ENCODE measurements around the gene DNM3.

Gene DNM3

GRCh38 chr1:172107316-172107975, 266.1 kb downstream of the DNM3 start:
- H3K9ac ChIP-seq: no peak overlapping the region
- no peak for TF ChIP-seq Cebpa-rat (IDR thresholded peaks at IDR 0.05)
- H3K27ac ChIP-seq: no peak overlapping the region
- H3K4me1 ChIP-seq: no peaks in the 10 kb centered on the region
- H3K36me3 ChIP-seq: no peaks in the 10 kb centered on the region
- H3K4me3 ChIP-seq: no peak overlapping the region
- H3K27me3 ChIP-seq: no peaks in the 10 kb centered on the region
- H4K20me1 ChIP-seq: no peaks in the 10 kb centered on the region
- no peak overlapping the region for H3K4me2 ChIP-seq
- no peaks in the 10 kb centered on the region for H3K9me3 ChIP-seq

GRCh38 chr1:172108161-172108893, 267.0 kb downstream of the DNM3 start:
- H3K9ac ChIP-seq: no peak overlapping the region
- no peaks in the 10 kb centered on the region for H3K4me1 ChIP-seq
- no peak overlapping the region for H3K27ac ChIP-seq
- TF ChIP-seq Cebpa-rat (IDR thresholded peaks at IDR 0.05): no peak
- no peak overlapping the region for H3K4me2 ChIP-seq
- H3K27me3 ChIP-seq: no peaks in the 10 kb centered on the region
- no peaks in the 10 kb centered on the region for H4K20me1 ChIP-seq
- no peaks in the 10 kb centered on the region for H3K9me3 ChIP-seq
- no peaks in the 10 kb centered on the region for H3K36me3 ChIP-seq
- no peak overlapping the region for H3K4me3 ChIP-seq

- Histone ChIP-seq H3K36me3 (no peaks in the 10 kb centered on the region), H3K4me2 (no peak overlapping the region), H3K4me1 (no peaks in the 10 kb centered on the region), H3K9ac (no peak overlapping the region), H3K27ac (no peak overlapping the region), H3K9me3 (no peaks in the 10 kb centered on the region), H3K4me3 (no peak overlapping the region), H3K27me3 (no peaks in the 10 kb centered on the region), H4K20me1 (no peaks in the 10 kb centered on the region)
- no peak for TF ChIP-seq Cebpa-rat (IDR thresholded peaks at IDR 0.05)
Measured at GRCh38 chr1:172109359-172109758, 268.1 kb downstream of the DNM3 start.

- Histone ChIP-seq H3K4me3 (no peak overlapping the region), H3K4me2 (no peak overlapping the region), H3K36me3 (no peaks in the 10 kb centered on the region), H3K27ac (no peak overlapping the region), H4K20me1 (no peaks in the 10 kb centered on the region), H3K9ac (no peak overlapping the region), H3K9me3 (no peaks in the 10 kb centered on the region), H3K4me1 (no peaks in the 10 kb centered on the region), H3K27me3 (no peaks in the 10 kb centered on the region)
- TF ChIP-seq Cebpa-rat (IDR thresholded peaks at IDR 0.05): no peak
Measured at GRCh38 chr1:172112576-172112975, 271.3 kb downstream of the DNM3 start.

GRCh38 chr1:172117800-172118199, 276.5 kb downstream of the DNM3 start:
- no peaks in the 10 kb centered on the region for H3K9me3 ChIP-seq
- no peak overlapping the region for H3K4me2 ChIP-seq
- H3K9ac ChIP-seq: no peak overlapping the region
- no peak overlapping the region for H3K4me3 ChIP-seq
- H3K27ac ChIP-seq: no peak overlapping the region
- no peaks in the 10 kb centered on the region for H4K20me1 ChIP-seq
- TF ChIP-seq Cebpa-rat (IDR thresholded peaks at IDR 0.05): no peak
- H3K4me1 ChIP-seq: no peaks in the 10 kb centered on the region
- no peaks in the 10 kb centered on the region for H3K36me3 ChIP-seq
- H3K27me3 ChIP-seq: no peaks in the 10 kb centered on the region

GRCh38 chr1:172118618-172119017, 277.3 kb downstream of the DNM3 start:
- Histone ChIP-seq H3K27ac (no peak overlapping the region), H3K4me1 (no peaks in the 10 kb centered on the region), H3K9me3 (no peaks in the 10 kb centered on the region), H3K27me3 (no peaks in the 10 kb centered on the region), H4K20me1 (no peaks in the 10 kb centered on the region), H3K4me3 (no peak overlapping the region), H3K4me2 (no peak overlapping the region), H3K36me3 (no peaks in the 10 kb centered on the region), H3K9ac (no peak overlapping the region)
- TF ChIP-seq Cebpa-rat (IDR thresholded peaks at IDR 0.05): no peak

- Histone ChIP-seq H4K20me1 (no peaks in the 10 kb centered on the region), H3K4me1 (no peaks in the 10 kb centered on the region), H3K9ac (no peak overlapping the region), H3K27ac (no peak overlapping the region), H3K36me3 (no peaks in the 10 kb centered on the region), H3K9me3 (no peaks in the 10 kb centered on the region), H3K27me3 (no peaks in the 10 kb centered on the region), H3K4me3 (no peak overlapping the region), H3K4me2 (no peak overlapping the region)
- TF ChIP-seq Cebpa-rat (IDR thresholded peaks at IDR 0.05): no peak
Measured at GRCh38 chr1:172119184-172119583, 277.9 kb downstream of the DNM3 start.

- Histone ChIP-seq H3K27ac (no peak overlapping the region), H3K4me3 (no peak overlapping the region)
- no peak for TF ChIP-seq Cebpa-rat (IDR thresholded peaks at IDR 0.05)
Measured at GRCh38 chr1:172120381-172120780, 279.1 kb downstream of the DNM3 start.

GRCh38 chr1:172121081-172121717, 279.9 kb downstream of the DNM3 start:
- Histone ChIP-seq H3K36me3 (no peaks in the 10 kb centered on the region), H3K4me2 (no peak overlapping the region), H3K4me3 (no peak overlapping the region), H3K27me3 (no peaks in the 10 kb centered on the region), H3K27ac (no peak overlapping the region), H4K20me1 (no peaks in the 10 kb centered on the region), H3K4me1 (no peaks in the 10 kb centered on the region), H3K9ac (no peak overlapping the region), H3K9me3 (no peaks in the 10 kb centered on the region)
- TF ChIP-seq Cebpa-rat (IDR thresholded peaks at IDR 0.05): no peak

More at GRCh38 chr1:172120381-172120780, 279.1 kb downstream of the DNM3 start:
- no peaks in the 10 kb centered on the region for H4K20me1 ChIP-seq
- no peaks in the 10 kb centered on the region for H3K4me1 ChIP-seq
- no peaks in the 10 kb centered on the region for H3K36me3 ChIP-seq
- no peaks in the 10 kb centered on the region for H3K9me3 ChIP-seq
- no peak overlapping the region for H3K9ac ChIP-seq
- no peak overlapping the region for H3K4me2 ChIP-seq
- H3K27me3 ChIP-seq: no peaks in the 10 kb centered on the region

- Histone ChIP-seq H3K4me2 (no peak overlapping the region), H3K9me3 (no peaks in the 10 kb centered on the region), H4K20me1 (no peaks in the 10 kb centered on the region), H3K4me3 (no peak overlapping the region), H3K27me3 (no peaks in the 10 kb centered on the region), H3K4me1 (no peaks in the 10 kb centered on the region), H3K9ac (no peak overlapping the region), H3K36me3 (no peaks in the 10 kb centered on the region), H3K27ac (no peak overlapping the region)
- TF ChIP-seq Cebpa-rat (IDR thresholded peaks at IDR 0.05): no peak
Measured at GRCh38 chr1:172122381-172122780, 281.1 kb downstream of the DNM3 start.

Measured in BLaER1 (cell line).